GM19438 (cell line): Measurements from ENCODE around the gene TARBP2.
"Not testable (repeated sequence)": the region's sequence is repeated elsewhere in the genome, so short reads cannot be mapped to it uniquely, and the experiment has no call there.

Experiments
- ATAC-seq: cut with Tn5 transposase; IDR thresholded peaks from one replicate; pipeline ENCODE4 v1.9.1; 2021; ENCODE audit warnings: low read depth; ENCODE audit not compliant: unreplicated experiment

The TARBP2 gene

DNA sequence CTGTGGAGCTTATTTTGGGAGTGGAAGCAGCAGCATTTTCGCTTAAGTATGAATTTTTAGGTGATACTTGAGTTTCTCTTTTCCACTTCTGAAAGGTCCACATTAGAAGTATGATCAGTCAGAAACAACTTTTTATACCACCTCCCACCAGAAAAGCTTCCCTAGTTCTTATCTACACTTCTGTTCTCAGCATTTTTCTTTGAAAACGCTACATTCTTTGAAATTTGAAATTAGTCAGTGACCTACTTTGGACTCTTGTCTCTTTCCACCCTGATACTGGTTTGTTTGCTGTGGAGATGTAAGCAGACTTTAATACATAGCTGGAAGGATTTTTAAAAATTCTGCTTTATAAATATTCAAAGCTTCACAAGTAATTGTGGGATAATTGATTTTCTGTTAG lies 27.0 kb upstream of the TARBP2 start:
- ATAC-seq = no peak

DNA sequence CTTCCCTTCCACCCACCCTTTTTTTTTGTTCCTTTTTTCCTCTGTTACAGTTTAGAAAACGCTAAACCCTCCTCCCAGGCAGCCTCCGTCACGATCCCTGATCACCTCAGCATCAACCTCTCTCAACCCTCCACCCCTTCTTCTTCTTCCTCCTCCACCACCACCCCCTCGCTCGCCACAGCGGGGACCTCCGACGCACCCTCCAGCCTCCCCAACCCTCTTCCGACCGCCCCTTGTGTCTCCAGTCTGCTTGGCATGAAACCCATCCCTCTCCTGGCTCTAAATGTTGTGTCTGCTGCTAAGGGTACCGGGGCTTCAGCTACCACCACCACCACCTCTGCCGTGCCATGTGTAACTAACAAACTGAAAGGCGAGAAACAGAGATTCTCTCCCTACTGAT lies 26.3 kb upstream of the TARBP2 start:
- ATAC-seq = no peak

DNA sequence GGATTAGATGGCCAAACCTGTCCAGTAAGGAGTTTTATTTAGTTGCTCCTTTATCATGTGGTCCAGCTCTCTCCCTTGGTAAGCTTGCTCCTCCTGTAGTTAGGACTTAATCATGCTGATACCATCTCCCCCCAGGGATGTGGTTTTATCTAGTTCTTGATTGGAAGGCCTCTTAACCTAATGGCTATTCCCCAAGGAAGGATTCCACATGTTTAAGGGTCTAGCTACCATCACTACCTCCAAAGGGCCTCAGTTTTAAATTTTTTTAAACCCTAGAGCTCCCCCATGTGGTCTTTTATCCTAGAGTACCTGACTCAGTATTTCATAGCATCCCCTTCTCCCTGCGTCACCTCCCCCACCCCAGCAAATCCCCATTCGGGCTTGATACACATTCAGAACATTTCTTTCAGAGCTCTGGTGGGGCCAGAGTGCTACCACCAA lies 24.3 kb upstream of the TARBP2 start:
- no peak for ATAC-seq

DNA sequence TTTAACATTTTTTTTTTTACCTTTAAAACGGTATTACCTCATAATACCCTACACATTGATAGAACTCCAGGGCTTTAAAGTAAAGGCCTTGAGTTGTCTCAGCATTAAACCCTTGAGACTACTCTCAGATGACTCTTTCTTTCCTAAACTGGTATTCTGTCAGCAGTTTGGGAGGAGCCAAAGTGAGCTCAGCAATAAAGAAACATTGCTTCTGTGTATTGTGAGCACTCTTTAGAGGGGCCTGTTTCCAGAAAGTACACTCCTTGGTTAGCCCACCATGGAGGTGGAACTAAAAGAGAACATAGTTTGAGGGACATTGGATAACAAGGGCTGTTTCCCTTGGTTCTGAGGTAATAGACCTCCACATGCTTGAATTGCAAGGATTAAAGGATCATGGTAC lies 22.2 kb upstream of the TARBP2 start:
- no peak for ATAC-seq

DNA sequence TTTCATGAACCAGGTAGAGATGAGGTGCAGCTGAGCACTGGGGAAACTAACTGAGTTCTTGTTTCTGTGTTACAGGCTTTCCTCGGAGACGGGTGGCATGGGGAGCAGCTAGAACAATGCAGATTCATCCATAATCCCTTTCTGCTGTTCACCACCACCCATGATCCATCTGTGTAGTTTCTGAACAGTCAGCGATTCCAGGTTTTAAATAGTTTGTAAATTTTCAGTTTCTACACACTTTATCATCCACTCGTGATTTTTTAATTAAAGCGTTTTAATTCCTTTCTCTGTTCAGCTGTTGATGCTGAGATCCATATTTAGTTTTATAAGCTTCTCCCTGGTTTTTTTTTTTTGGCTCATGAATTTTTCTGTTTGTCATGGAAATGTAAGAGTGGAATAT lies 21.8 kb upstream of the TARBP2 start:
- no peak for ATAC-seq

DNA sequence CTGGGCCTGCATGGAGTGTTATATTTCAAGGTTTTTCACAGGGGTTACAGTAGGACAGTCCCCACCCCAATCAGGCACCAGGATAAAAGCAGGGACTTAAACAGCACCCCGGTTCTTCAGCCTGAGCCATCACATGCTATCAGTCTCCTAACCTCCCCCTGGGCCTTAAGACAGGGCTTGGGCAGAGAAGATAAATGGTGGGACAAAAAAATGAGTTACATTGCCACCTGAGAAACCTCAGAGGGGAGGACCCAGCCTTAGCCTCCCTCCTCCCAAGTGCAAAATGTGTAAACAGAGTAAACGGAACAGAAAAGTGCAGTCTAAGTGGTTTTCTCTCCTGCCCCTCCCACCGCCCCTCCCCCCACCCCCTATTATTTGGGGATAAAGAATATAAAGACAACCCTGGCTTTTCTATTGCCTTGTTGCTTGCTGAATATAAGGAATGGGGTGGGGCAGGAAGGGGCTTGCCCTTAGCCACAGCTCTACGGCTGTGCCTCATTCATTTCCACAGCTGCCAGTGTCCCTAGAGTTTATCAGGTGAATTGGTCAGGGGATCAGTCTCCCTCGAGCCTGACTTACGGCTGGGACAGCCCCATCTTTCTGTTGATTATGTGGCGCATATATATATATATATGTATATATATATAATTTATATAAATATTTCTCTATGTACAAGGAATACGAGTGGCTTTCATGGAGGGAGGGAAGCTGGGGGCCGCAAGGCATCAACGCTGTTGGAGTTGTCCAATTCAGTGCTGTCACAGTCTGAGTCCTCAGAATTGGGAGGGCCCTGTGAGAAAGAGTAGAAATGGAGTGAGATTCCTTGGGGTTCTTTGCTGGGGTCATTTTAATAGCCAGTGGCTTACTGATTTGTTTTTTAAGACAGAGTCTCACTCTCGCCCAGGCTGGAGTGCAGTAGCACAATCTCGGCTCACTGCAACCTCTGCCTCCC lies 20.3 kb upstream of the TARBP2 start:
- ATAC-seq = no peak

DNA sequence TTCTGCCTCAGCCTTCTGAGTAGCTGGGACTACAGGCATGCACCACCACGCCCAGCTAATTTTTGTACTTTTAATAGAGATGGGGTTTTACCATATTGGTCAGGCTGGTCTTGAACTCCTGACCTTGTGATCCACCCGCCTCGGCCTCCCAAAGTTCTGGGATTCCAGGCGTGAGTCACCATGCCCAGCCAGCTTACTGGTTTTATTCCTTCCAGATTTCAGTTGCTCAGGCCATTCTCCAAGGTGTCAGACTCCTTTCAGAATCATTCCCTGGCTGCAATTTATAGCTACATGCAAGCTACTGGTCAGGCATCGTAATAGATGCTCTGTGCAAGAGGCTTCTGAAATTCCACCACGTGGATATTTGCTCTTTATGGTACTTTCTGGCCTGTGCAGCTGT lies 19.6 kb upstream of the TARBP2 start:
- not testable (repeated sequence) for ATAC-seq

DNA sequence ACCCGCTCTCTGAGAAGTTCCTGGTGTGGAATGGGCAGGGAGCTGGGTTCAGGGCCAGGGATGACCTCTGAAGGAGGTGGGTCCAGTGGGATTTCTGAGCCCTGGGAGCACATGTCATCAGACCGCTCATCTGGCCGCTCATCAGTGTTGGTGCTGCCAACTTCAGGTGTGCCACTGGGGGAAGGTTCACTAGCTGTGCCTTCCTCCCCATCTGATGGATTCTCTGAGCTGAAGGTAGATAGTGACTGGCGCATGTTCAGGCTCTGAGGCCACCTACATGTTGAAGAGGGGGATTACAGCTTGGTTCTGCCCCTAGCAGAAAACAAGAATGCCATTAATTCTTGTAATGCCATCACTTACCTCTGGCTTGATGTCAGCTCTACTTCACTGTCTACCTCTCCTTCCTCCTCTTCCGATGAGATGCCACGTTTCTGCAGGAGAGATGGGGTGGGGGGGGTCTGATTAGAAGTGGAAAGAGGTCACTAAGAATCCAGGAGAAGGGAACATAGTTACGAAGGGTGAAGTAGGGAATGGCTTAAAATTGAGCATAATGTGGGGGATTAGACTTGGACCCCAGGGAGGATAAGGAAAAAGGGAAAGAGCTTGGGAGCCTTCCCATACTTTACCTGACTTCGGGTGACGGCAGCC lies 19.0 kb upstream of the TARBP2 start:
- ATAC-seq = no peak

DNA sequence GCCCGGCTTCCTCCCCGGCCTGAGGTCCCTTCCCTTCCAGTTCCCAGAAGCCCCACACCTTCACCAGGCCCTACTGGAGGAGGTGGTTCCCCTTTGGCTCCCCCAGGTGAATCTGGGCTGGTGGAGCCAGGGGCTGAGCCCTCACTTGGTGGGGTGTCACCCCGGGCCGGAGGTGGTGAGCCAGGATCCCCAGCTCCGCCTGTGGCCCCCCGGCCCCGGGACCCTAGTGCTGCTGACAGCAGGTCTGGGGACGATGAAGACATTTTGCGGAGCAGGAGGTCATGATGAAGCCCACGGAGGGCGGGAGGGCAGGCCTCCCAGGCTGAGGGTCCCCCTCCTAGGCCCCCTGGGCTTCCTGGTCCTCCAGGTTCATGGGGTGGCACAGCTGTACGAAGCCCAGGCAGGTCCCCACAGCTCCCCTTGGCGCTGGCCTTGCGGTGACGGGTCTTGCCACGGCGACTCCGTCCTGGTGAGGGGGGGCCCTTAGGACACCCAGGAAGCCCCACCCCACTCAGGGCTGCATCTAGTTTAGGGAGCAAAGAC lies 18.4 kb upstream of the TARBP2 start:
- no peak for ATAC-seq

DNA sequence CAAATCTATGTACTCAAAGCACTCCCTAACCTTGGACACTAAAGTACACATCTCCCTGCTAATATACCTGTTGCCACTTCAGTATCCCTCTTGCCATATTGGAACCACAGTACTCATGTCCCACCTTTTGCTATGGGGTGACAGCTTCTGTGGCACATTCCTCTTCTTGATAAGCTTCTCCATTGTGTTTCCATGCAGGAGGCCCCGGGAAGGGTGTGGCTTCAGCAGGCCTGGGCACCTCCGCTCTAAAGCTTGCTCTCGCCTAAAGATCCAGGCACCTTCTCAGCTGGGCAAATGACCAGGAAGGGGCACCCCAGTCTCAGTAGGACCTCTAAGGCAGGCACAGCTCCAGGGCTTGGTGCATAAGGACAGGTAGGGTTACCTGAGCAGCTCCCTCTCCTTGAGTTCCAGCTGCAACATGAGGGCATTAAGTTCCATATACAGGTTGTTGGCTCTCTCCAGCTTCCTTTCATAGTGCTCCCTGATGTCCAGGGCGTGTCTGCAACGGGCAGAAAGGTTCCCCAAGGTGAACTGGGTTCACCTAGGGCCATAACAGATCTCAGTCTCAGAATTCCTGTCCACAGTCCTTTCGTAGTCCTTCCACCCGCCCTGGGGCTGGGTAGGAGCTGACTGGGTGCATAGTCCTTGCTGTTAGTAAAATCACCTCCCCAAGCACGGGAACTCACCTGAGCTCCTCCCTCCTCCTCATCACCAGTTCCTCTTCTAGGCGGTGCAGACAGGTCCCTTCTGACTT lies 17.7 kb upstream of the TARBP2 start:
- ATAC-seq = no peak

DNA sequence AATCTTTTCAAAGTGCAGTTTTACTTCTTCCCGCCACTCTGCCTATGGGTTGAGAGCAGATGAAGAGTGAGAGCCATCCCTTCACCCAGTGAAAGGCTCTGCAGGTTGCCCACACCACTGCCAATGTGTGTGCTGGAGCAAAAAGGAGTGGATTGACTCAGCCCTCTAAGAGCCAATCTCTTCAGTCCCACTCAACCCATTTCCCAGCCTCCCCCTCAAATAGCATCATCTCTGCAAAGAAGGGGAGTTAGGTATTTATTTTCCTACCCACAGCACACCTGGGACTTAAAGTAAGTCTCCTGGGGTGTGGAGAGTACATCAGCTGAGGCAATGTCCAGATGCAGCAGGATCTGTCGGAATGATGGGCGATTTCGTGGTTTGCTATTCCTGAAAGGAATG lies 17.1 kb upstream of the TARBP2 start:
- ATAC-seq = no peak

DNA sequence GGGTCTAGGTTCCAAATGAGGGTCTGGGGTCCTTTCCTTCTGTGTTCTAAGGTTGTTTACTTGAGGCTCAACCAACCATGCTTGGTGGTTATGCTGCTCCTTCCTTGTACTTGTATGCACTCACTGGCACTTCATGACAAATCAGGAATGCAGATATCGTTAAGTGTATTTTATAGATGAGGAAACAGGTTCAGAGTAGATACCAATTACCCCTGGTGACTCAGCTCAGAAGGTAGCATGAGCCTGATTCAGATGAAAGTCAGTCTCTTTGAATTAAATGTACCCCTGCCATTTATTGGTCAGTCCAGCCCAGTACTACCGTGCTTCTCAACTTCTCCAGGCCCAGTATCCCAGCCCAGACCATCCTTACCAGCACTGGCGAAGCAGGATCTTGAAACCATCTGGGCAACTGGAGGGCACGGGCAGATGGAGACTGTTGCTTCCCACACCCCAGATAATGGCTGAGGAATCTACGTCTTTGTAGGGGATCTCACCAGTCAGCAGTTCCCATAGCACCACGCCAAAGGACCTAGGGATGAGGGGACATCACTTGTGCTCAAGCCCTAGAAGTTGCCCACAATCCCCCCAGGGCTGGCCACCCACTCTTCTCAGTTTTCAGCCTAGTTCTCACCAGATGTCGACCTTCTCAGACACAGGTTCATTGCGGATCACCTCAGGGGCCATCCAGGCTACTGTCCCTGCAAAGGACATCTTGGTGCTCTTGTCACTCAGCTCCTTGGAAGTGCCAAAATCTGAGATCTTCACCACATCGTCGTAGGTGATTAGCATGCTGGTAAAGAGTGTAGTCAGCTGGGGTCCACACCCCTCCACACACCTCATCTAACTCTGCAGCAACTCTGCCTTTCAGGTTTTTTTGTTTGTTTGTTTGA lies 16.2 kb upstream of the TARBP2 start:
- ATAC-seq = no peak

DNA sequence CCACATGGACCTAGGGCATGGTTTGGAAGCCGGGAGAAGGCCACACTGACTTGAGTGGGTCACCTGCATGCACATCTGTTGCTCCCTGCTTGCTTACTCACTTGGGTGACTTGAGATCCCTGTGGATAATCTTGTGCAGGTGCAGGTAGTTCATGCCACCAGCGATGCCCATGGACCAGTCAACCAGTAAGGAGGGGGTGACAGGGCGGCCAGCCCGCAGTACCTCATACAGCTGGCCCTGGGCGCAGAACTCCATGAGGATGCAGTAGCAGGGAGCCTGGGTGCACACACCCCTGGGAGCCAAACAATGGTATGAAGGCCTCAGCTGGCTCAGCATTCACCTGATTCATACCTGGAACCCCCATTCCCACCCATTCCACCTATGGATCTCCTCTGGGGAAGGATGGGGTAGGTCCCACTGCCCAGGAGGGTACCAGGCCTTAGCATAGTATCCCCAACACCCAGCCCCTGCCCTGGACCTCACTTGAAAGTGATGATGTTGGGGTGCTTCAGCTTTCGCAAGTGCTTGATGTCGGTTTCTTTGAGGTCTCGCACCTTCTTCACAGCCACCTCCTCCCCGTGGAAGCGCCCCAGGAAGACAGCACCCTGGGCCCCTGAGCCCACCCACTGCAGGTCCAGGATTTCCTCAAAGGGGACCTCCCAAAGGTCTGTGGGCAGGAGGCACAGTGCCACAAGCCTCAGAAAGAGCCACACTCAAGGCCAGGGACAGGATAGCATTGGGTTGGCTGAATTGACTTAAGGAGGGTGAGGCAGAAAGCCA lies 14.9 kb upstream of the TARBP2 start:
- no peak for ATAC-seq

DNA sequence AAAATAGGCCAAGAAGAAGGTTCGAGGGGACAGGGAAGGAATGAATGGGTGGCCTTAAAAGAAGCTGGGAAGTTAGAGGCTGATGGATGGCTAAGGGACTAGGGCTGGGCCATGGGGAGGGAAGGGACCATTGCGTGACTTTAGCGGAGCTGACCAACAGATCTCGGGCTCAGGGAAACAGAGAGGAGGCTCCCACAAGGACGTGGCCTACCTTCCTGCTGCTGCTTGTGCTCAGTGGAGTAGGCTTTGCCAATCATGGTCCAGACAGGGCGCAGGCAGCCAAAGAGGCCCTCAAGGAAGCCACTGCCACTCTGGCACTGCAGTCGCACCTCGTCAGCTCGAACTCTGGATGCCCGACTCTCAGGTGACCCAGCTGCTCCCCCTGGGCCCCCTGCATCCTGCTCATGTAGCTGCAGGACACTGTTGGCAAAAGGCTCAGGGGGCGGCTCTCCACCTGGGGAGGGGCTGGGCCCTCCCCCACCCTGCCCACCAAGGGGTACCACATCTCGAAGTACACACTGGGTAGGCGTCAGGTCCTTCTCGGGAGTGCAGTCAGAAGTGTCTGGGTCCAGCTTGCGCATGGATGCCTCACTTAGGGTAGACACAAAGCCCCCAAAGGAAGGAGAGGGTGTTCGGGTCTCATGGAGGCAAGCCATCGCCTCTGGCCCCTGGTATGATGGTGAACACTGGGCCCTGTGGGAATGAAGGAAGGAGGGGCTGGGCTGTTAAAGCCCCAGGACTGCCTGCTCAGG lies 14.2 kb upstream of the TARBP2 start:
- no peak for ATAC-seq

DNA sequence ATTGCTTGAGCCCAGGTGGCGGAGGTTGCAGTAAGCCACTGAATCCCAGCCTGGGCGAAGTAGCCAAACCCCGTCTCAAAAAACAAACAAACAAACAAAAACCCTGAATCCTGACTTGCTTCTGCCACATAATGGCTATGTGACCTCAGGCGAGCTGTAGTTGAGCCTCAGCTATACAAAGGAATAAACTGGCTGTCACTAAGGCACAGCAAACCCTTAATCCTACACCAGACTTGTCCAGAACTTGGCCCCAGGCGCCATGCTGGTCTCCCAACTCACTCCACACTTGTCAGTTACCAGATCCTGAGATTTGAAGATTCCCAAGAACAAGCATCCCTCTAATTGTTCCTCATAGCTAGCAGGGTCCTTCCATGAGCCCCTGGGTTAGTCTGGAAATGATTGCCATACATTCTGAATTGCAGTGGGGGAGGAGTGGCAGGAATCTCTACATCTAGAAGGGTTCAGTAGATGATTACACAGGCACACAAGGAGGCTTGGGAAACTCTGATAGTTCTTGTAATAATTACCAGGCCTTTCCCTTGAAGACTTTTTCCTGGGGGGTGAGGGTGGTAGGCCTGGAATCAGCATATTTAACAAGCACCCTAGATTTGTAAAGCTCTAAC lies 11.7 kb upstream of the TARBP2 start:
- ATAC-seq = no peak

DNA sequence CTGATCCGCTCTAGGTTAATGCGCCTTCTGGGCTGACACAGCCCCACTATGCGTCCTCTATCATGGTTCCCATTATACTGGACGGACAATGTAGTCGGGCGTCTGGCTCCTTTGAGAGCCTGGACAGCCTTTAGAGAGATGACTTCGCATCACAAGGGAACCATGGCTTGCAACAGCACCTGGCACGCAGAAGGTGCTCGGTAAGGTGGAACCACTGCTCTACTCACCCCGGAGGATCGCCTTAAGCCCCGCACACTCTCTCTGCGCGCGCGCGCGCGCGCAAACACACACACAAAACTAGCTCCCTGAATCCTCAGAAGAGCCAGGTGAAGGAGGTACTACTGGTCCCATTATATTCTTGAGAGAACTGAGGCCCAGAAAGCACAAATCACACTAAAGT lies 8.9 kb upstream of the TARBP2 start:
- ATAC-seq = no peak

DNA sequence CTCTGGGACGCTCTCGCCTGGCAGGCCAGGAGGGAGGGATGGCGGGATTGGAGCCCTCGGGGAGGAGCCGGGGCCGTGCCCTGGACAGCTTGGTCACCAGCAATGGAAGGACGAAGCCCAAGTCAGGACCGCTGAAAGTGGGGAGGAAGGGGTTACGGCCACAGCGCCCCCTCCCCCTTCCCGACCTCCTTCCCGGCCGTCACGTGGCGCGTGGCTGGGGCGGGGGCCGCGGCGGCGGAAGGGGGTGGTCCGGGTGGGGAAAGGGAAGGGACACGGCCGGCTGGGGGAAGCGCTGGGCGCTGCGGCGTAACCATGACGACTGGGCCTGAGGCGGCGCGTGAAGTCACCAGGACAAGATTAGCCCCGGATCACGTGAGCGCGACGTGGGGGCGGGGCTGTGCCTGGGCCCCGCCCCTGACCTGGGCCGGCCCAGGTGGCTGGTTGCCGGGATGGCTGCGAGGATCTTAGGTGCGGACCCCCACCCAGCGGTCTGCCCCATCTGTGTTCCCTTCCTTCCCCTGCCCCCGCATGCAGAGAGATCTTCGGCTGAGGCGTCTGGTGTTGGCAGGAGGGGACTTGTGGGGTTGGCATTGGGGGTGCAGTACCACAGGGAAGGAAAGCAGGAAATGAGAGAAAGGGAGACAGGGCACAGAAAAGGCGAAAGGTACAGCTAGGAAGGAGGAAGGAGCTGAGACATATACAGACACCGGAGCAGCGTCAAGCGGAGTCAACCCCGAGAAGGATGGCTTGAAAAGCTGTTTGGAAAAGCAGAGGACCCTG lies 8.1 kb upstream of the TARBP2 start:
- peak; percentile 93 for ATAC-seq
